Activated T-cell treated with anti-CD3 and anti-CD28 coated beads, Interleukin-2, amount 50 U/mL, for 24 hours (primary cell): ENCODE results near the gene FGD2.

Source experiments
- DNase-seq: peaks from one replicate; pipeline ENCODE4 v3.0.0-alpha.2; 2020
- H3K27ac Mint-ChIP-seq: 2 replicates; pipeline ENCODE4 v1.8.0; 2020; ENCODE audit warnings: mild to moderate bottlenecking, mixed read lengths
- H3K27me3 Mint-ChIP-seq: 2 replicates; pipeline ENCODE4 v1.8.0; 2020; ENCODE audit warnings: mixed read lengths
- H3K36me3 Mint-ChIP-seq: 2 replicates; pipeline ENCODE4 v1.8.0; 2020; ENCODE audit warnings: low read depth, mixed read lengths
- H3K4me1 Mint-ChIP-seq: 2 replicates; pipeline ENCODE4 v1.8.0; 2020; ENCODE audit warnings: low read depth, mixed read lengths
- H3K4me3 Mint-ChIP-seq: 2 replicates; pipeline ENCODE4 v1.8.0; 2020; ENCODE audit warnings: mild to moderate bottlenecking, moderate library complexity, mixed read lengths
- H3K9me3 Mint-ChIP-seq: 2 replicates; pipeline ENCODE4 v1.8.0; 2020; ENCODE audit warnings: mixed read lengths

FGD2 gene

GRCh38 chr6:37016995-37017394, 11.5 kb downstream of the FGD2 start:
- no peak for DNase-seq
- H3K4me3 Mint-ChIP-seq: no peak overlapping the region
- no peak overlapping the region for H3K27ac Mint-ChIP-seq
- no peaks in the 10 kb centered on the region for H3K27me3 Mint-ChIP-seq
- H3K36me3 Mint-ChIP-seq: no peaks in the 10 kb centered on the region
- peaks cover 29% of the 10 kb centered on the region for H3K4me1 Mint-ChIP-seq
- H3K9me3 Mint-ChIP-seq: no peaks in the 10 kb centered on the region

GRCh38 chr6:37017606-37018197, 12.2 kb downstream of the FGD2 start:
- no peaks in the 10 kb centered on the region for H3K9me3 Mint-ChIP-seq
- no peaks in the 10 kb centered on the region for H3K27me3 Mint-ChIP-seq
- peak overlapping the region; percentile 3 for H3K27ac Mint-ChIP-seq
- no peak for DNase-seq
- no peak overlapping the region for H3K4me3 Mint-ChIP-seq
- H3K4me1 Mint-ChIP-seq: peaks cover 36% of the 10 kb centered on the region
- no peaks in the 10 kb centered on the region for H3K36me3 Mint-ChIP-seq

- Mint-ChIP-seq H3K36me3 (no peaks in the 10 kb centered on the region), H3K9me3 (no peaks in the 10 kb centered on the region), H3K4me1 (peaks cover 44% of the 10 kb centered on the region), H3K27me3 (no peaks in the 10 kb centered on the region), H3K27ac (peak overlapping the region; percentile 45), H3K4me3 (no peak overlapping the region)
- DNase-seq: peak; percentile 90
Measured at GRCh38 chr6:37018198-37019064, 13.0 kb downstream of the FGD2 start.

DNA sequence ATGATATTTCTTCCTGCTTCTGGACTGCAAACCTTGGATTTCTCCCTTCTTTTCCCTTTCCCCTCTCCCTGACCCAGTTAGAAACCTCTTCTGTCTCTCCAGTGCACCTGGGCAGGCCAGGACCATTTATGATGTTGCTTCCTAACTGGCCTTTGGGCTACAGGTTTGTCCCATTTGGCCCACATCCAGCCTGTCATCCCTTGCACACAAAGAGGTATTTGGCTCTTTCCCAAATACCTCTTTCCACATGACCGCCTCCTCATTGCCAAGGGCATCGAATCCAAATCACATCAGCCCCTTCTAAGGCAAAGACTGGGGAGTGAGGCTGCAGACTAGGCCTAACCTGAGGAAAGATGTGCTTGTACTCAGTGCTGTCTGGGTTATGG, 13.6 kb downstream of the FGD2 start:
- DNase-seq: no peak
- Mint-ChIP-seq H3K27ac (peak overlapping the region; percentile 45), H3K4me3 (no peak overlapping the region), H3K4me1 (peaks cover 50% of the 10 kb centered on the region), H3K36me3 (no peaks in the 10 kb centered on the region), H3K9me3 (no peaks in the 10 kb centered on the region), H3K27me3 (no peaks in the 10 kb centered on the region)

DNA sequence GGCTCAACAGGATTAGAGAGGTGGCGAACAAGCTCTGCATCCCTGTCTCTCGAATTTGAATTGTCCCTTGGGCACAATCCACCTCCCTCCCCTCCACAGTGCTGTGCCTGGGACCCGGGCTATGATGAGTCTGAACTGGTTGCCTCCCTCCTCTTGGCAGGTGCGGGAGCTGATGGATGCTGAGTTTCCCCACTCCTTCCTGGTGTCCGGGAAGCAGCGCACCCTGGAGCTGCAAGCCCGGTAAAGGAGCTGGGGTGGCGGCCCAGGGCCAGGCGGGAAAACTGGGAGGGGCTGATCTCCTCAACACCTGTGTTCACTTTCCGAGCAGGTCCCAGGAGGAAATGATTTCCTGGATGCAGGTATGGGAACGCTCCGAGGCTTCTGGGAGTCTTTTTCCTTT, 14.9 kb downstream of the FGD2 start:
- Mint-ChIP-seq H3K36me3 (no peaks in the 10 kb centered on the region), H3K27ac (no peak overlapping the region), H3K4me1 (peaks cover 61% of the 10 kb centered on the region)

GRCh38 chr6:37020812-37021211, 15.4 kb downstream of the FGD2 start:
- H3K4me1 Mint-ChIP-seq: peaks cover 65% of the 10 kb centered on the region
- H3K27ac Mint-ChIP-seq: no peak overlapping the region
- no peak for DNase-seq
- H3K4me3 Mint-ChIP-seq: no peak overlapping the region
- H3K9me3 Mint-ChIP-seq: no peaks in the 10 kb centered on the region
- H3K36me3 Mint-ChIP-seq: no peaks in the 10 kb centered on the region
- no peaks in the 10 kb centered on the region for H3K27me3 Mint-ChIP-seq

More for the DNA sequence above, 14.9 kb downstream of the FGD2 start:
- DNase-seq: no peak
- Mint-ChIP-seq H3K4me3 (no peak overlapping the region), H3K9me3 (no peaks in the 10 kb centered on the region), H3K27me3 (no peaks in the 10 kb centered on the region)

DNA sequence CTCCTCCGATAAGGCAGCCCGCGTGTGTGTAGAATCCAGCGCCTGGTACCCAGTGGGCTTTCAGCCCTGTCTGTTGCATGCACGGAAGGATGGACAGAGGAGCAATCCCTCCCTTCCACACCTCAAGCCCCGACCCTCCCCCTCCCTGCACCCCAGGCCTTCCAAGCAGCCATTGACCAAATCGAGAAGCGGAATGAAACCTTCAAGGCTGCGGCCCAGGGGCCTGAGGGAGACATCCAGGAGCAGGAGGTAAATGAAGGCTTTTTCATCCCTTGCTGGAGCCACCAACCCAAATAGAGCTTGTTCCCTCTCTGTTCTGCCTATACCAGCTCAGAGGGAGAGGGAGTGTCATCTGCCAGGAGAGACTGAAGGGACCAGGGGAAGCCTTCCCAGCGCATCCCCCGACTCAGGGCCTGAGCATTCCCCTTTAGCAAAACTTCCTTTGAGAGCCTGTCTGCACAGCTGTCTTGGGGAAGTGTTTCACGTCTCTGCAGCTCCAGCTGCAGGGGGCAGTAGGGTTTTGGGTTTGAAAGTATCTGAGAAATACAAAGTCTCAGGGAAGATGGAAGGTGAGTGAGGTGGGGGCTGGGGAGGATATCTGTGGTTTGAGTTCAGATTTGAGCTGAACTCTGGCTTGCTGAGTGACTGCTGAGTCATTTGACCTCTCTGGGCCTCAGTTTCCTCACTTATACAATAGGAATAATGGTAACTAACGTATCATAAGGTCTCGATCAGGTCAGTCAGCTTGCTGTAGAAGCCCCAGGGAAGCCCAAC, 16.1 kb downstream of the FGD2 start:
- peaks cover 71% of the 10 kb centered on the region for H3K4me1 Mint-ChIP-seq
- no peak overlapping the region for H3K4me3 Mint-ChIP-seq
- H3K9me3 Mint-ChIP-seq: no peaks in the 10 kb centered on the region
- DNase-seq: peak; percentile 68
- H3K27ac Mint-ChIP-seq: peak overlapping the region; percentile 72
- H3K27me3 Mint-ChIP-seq: no peaks in the 10 kb centered on the region
- no peaks in the 10 kb centered on the region for H3K36me3 Mint-ChIP-seq

- Mint-ChIP-seq H3K9me3 (no peaks in the 10 kb centered on the region), H3K27me3 (no peaks in the 10 kb centered on the region), H3K36me3 (no peaks in the 10 kb centered on the region), H3K4me3 (no peak overlapping the region), H3K27ac (peak overlapping the region; percentile 18), H3K4me1 (peaks cover 73% of the 10 kb centered on the region)
- no peak for DNase-seq
Measured at GRCh38 chr6:37022135-37022863, 16.8 kb downstream of the FGD2 start.

GRCh38 chr6:37024656-37025337, 19.3 kb downstream of the FGD2 start:
- peaks cover 67% of the 10 kb centered on the region for H3K4me1 Mint-ChIP-seq
- H3K27me3 Mint-ChIP-seq: no peaks in the 10 kb centered on the region
- peak overlapping the region; percentile 2 for H3K4me3 Mint-ChIP-seq
- peak overlapping the region; percentile 81 for H3K27ac Mint-ChIP-seq
- no peaks in the 10 kb centered on the region for H3K36me3 Mint-ChIP-seq
- H3K9me3 Mint-ChIP-seq: no peaks in the 10 kb centered on the region
- DNase-seq: peak; percentile 73

DNA sequence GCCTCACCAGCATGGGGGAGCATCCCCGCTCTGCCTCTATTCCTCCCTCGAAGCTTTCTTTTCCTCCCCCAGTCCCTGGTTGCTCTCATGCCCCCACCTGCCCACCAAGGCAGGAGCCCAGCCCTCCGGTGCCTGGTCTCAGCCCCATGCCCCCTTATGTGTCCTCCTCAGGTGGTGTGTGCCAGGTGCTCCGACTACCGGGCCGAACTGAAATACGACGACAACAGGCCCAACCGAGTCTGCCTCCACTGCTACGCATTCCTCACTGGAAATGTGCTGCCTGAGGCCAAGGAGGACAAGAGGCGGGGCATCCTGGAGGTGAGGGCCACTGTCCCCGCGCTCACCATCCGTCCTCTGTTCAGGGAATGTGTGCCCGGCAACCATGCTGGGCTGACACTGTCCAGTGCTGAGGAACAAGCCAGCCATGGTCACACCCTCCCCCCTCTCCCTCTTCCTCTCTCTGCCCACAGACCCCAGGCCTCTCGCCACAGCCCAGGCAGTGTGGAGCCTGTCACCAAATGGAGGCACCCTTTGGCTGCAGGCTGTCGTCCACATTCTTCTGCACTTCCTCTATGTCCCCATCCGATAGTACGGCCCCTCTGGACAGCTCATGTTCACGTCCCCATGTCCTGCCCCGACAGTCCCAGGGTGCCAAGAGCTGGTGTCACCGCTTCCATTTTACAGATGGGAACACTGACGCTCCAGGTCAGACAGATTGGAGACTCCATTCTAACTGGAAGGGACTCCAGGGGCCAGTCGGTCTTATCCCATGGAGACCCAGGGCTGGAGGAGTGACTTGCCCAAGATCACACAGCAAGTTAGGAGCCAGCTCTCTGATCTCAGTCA, 20.4 kb downstream of the FGD2 start:
- peaks cover 73% of the 10 kb centered on the region for H3K4me1 Mint-ChIP-seq
- peak overlapping the region; percentile 65 for H3K27ac Mint-ChIP-seq
- no peak for DNase-seq
- peaks cover 4% of the 10 kb centered on the region for H3K9me3 Mint-ChIP-seq
- no peak overlapping the region for H3K4me3 Mint-ChIP-seq
- no peaks in the 10 kb centered on the region for H3K36me3 Mint-ChIP-seq
- no peaks in the 10 kb centered on the region for H3K27me3 Mint-ChIP-seq

GRCh38 chr6:37027036-37027720, 21.7 kb downstream of the FGD2 start:
- no peak overlapping the region for H3K4me3 Mint-ChIP-seq
- peaks cover 4% of the 10 kb centered on the region for H3K9me3 Mint-ChIP-seq
- H3K27ac Mint-ChIP-seq: peak overlapping the region; percentile 35
- no peak for DNase-seq
- H3K36me3 Mint-ChIP-seq: no peaks in the 10 kb centered on the region
- no peaks in the 10 kb centered on the region for H3K27me3 Mint-ChIP-seq
- H3K4me1 Mint-ChIP-seq: peaks cover 67% of the 10 kb centered on the region

GRCh38 chr6:37027811-37028469, 22.5 kb downstream of the FGD2 start:
- no peaks in the 10 kb centered on the region for H3K27me3 Mint-ChIP-seq
- H3K36me3 Mint-ChIP-seq: no peaks in the 10 kb centered on the region
- H3K4me3 Mint-ChIP-seq: no peak overlapping the region
- H3K9me3 Mint-ChIP-seq: peaks cover 4% of the 10 kb centered on the region
- no peak for DNase-seq
- no peak overlapping the region for H3K27ac Mint-ChIP-seq
- H3K4me1 Mint-ChIP-seq: peaks cover 66% of the 10 kb centered on the region
